IPS-15b (cell line): ENCODE data around the gene SMAP2.

Experiments used
- H3K27me3 ChIP-seq: one replicate; pipeline ENCODE4 v1.6.1; 2013; ENCODE audit warnings: low read length; ENCODE audit not compliant: control insufficient read depth, insufficient read depth
- H3K36me3 ChIP-seq: one replicate; pipeline ENCODE4 v1.6.1; 2013; ENCODE audit warnings: low read length; ENCODE audit not compliant: control insufficient read depth, insufficient read depth
- H3K4me1 ChIP-seq: one replicate; pipeline ENCODE4 v1.6.1; 2013; ENCODE audit warnings: mild to moderate bottlenecking, low read length; ENCODE audit not compliant: control insufficient read depth, insufficient read depth
- H3K4me3 ChIP-seq: one replicate; pipeline ENCODE4 v1.5.1; 2013; ENCODE audit warnings: low read depth, low read length
- H3K9ac ChIP-seq: one replicate; pipeline ENCODE4 v1.6.1; 2013; ENCODE audit warnings: low read depth, mild to moderate bottlenecking, low read length
- H3K9me3 ChIP-seq: one replicate; pipeline ENCODE4 v1.6.1; 2013; ENCODE audit warnings: mild to moderate bottlenecking, low read length; ENCODE audit not compliant: control insufficient read depth, insufficient read depth

The SMAP2 gene

GRCh38 chr1:40435876-40436275, 62.3 kb downstream of the SMAP2 start:
- Histone ChIP-seq H3K9me3 (no peaks in the 10 kb centered on the region), H3K4me3 (no peak overlapping the region), H3K9ac (no peak overlapping the region)

GRCh38 chr1:40438391-40439015, 65.0 kb downstream of the SMAP2 start:
- Histone ChIP-seq H3K4me3 (no peak overlapping the region), H3K9ac (no peak overlapping the region), H3K9me3 (no peaks in the 10 kb centered on the region), H3K36me3 (no peaks in the 10 kb centered on the region), H3K4me1 (no peaks in the 10 kb centered on the region), H3K27me3 (peaks cover 2% of the 10 kb centered on the region)

More at GRCh38 chr1:40435876-40436275, 62.3 kb downstream of the SMAP2 start:
- peaks cover 2% of the 10 kb centered on the region for H3K27me3 ChIP-seq
- H3K36me3 ChIP-seq, result no peaks in the 10 kb centered on the region
- H3K4me1 ChIP-seq, result no peaks in the 10 kb centered on the region

GRCh38 chr1:40439247-40439646, 65.7 kb downstream of the SMAP2 start:
- Histone ChIP-seq H3K27me3 (peaks cover 2% of the 10 kb centered on the region), H3K4me3 (no peak overlapping the region), H3K4me1 (no peaks in the 10 kb centered on the region), H3K9ac (no peak overlapping the region), H3K36me3 (no peaks in the 10 kb centered on the region), H3K9me3 (no peaks in the 10 kb centered on the region)

- H3K4me1 ChIP-seq, result no peaks in the 10 kb centered on the region
- H3K9me3 ChIP-seq, result peaks cover 2% of the 10 kb centered on the region
- no peaks in the 10 kb centered on the region for H3K27me3 ChIP-seq
- peak within 1 kb of the TSS; percentile 79 for H3K9ac ChIP-seq
- H3K4me3 ChIP-seq, result peak within 1 kb of the TSS; percentile 69
- H3K36me3 ChIP-seq, result no peaks in the 10 kb centered on the region
Observed at GRCh38 chr1:40449684-40450494, 76.4 kb downstream of the SMAP2 start, which contains the start of gene ZFP69B. Gene ZFP69B (plus strand): TSS chr1:40450476. CDS start chr1:40450962, 486 bp downstream.

GRCh38 chr1:40450495-40451237, 77.1 kb downstream of the SMAP2 start:
- H3K36me3 ChIP-seq, result no peaks in the 10 kb centered on the region
- H3K27me3 ChIP-seq, result no peaks in the 10 kb centered on the region

GRCh38 chr1:40451238-40451585, 77.7 kb downstream of the SMAP2 start:
- Histone ChIP-seq H3K27me3 (no peaks in the 10 kb centered on the region), H3K4me1 (no peaks in the 10 kb centered on the region), H3K9me3 (no peaks in the 10 kb centered on the region), H3K36me3 (no peaks in the 10 kb centered on the region), H3K4me3 (peak overlapping the region; percentile 69), H3K9ac (no peak overlapping the region)

More at GRCh38 chr1:40450495-40451237, 77.1 kb downstream of the SMAP2 start:
- H3K4me1 ChIP-seq, result no peaks in the 10 kb centered on the region
- H3K4me3 ChIP-seq, result peak overlapping the region; percentile 69
- H3K9me3 ChIP-seq, result peaks cover under 1% of the 10 kb centered on the region
- H3K9ac ChIP-seq, result peak overlapping the region; percentile 38

GRCh38 chr1:40454873-40455272, 81.3 kb downstream of the SMAP2 start:
- Histone ChIP-seq H3K9ac (no peak overlapping the region), H3K4me1 (no peaks in the 10 kb centered on the region), H3K9me3 (peaks cover 12% of the 10 kb centered on the region), H3K27me3 (no peaks in the 10 kb centered on the region), H3K36me3 (peaks cover 6% of the 10 kb centered on the region), H3K4me3 (no peak overlapping the region)

GRCh38 chr1:40462956-40463590, 89.5 kb downstream of the SMAP2 start:
- no peak overlapping the region for H3K9ac ChIP-seq
- H3K27me3 ChIP-seq, result no peaks in the 10 kb centered on the region
- peaks cover 50% of the 10 kb centered on the region for H3K9me3 ChIP-seq
- no peak overlapping the region for H3K4me3 ChIP-seq
- peaks cover 22% of the 10 kb centered on the region for H3K36me3 ChIP-seq
- H3K4me1 ChIP-seq, result no peaks in the 10 kb centered on the region

- Histone ChIP-seq H3K36me3 (peaks cover 4% of the 10 kb centered on the region), H3K27me3 (no peaks in the 10 kb centered on the region), H3K9ac (no peak overlapping the region), H3K9me3 (peaks cover 18% of the 10 kb centered on the region), H3K4me1 (no peaks in the 10 kb centered on the region), H3K4me3 (no peak overlapping the region)
Observed at GRCh38 chr1:40469327-40469726, 95.8 kb downstream of the SMAP2 start.
